Sigmoid colon (tissue), 7 donors: ENCODE results near the gene KLF11. TPM values are rescaled to one million over a fixed set of nuclear protein-coding genes. Genes with fewer than 3 reads are reported as not detected.

ENCODE experiments used
- DNase-seq: peaks from one replicate; pipeline ENCODE4 v3.0.0-alpha.2; 2019
- H3K27ac ChIP-seq, 4 donors: fragments of 200-600 bp; sonication (generic); one replicate each; pipeline ENCODE4 v1.5.1; 2016 to 2019; ENCODE audit warnings: mild to moderate bottlenecking in 1 of 4
- H3K27me3 ChIP-seq, 3 donors: fragments of 200-600 bp; sonication (generic); one replicate each; pipeline ENCODE4 v1.5.1; 2019; ENCODE audit warnings: mild to moderate bottlenecking in 1 of 3
- H3K36me3 ChIP-seq, 4 donors: fragments of 200-600 bp; sonication (generic); one replicate each; pipeline ENCODE4 v1.5.1; 2016 to 2019
- H3K4me1 ChIP-seq, 4 donors: fragments of 200-600 bp; sonication (generic); one replicate each; pipeline ENCODE4 v1.5.1; 2017 to 2019
- H3K4me3 ChIP-seq, 4 donors: fragments of 200-600 bp; sonication (generic); one replicate each; pipeline ENCODE4 v1.5.1; 2017 to 2019; ENCODE audit warnings: mild to moderate bottlenecking in 2 of 4, moderate library complexity in 1 of 4
- H3K9me3 ChIP-seq, 4 donors: fragments of 200-600 bp in 3 of 4; sonication (generic) in 3 of 4; one replicate each; pipeline versions ENCODE4 v1.5.1 to v1.6.1; 2013 to 2019
- CTCF ChIP-seq, 4 experiments: fragments of 450-650 bp in 3 of 4; fragments of 200-600 bp in 1 of 4; IDR thresholded peaks; one replicate each; pipeline ENCODE4 v1.5.1; 2016 to 2019; ENCODE audit warnings: antibody characterized with exemption in 4 of 4, mild to moderate bottlenecking in 3 of 4, moderate library complexity in 2 of 4
- EP300 ChIP-seq, 4 donors: sonication (generic); formaldehyde crosslinking; IDR thresholded peaks; one replicate each; pipeline ENCODE4 v1.6.1; 2017; ENCODE audit warnings: antibody characterized with exemption in 4 of 4
- POLR2A ChIP-seq, 2 donors: fragments of 450-650 bp; IDR thresholded peaks; one replicate each; pipeline ENCODE4 v1.6.1; 2016; ENCODE audit warnings: antibody characterized with exemption in 2 of 2, mild to moderate bottlenecking in 2 of 2, moderate library complexity in 2 of 2
- POLR2AphosphoS5 ChIP-seq, 4 donors: sonication (generic); formaldehyde crosslinking; IDR thresholded peaks; one replicate each; pipeline ENCODE4 v1.6.1; 2017; ENCODE audit warnings: antibody characterized with exemption in 4 of 4
- WGBS, 2 donors: extraction: QIAGEN DNeasy Blood & Tissue Kit; methylation state at CpG; one replicate each; pipeline ENCODE4 v1.1.7; 2013; 5-methylcytosine and 5-hydroxymethylcytosine counted together
- intact Hi-C: fragments of 100-400 bp; cut with DNase I; formaldehyde crosslinking; loops from one replicate; pipeline ENCODE4 v1.15.1; 2023
- polyA plus RNA-seq, 3 donors: library from polyadenylated mRNA; stranded (reverse); fragments of 200-250 nt; gene quantifications; one replicate each; pipeline ENCODE4 v1.2.3, GENCODE V29; 2013
- total RNA-seq, 4 donors: library from RNA; depleted of rRNA; stranded (reverse); fragments of >200 nt; gene quantifications; one replicate each; pipeline ENCODE4 v1.1.0, GENCODE V29; 2016
- donor health status: healthy with polysubstance abuse.
- donor health status: Bipolar disorder and iron deficiency.
- donor health status: healthy.

KLF11 gene
- total and polyA plus RNA-seq, 7 donors, result 3.9 to 41.3 (median 18.5) TPM

- DNase-seq, result no peak
- Histone ChIP-seq H3K36me3 (peaks cover 0 to 9% (median 0%) of the 10 kb centered on the region in 4 donors), H3K4me3 (no peak overlapping the region), H3K27me3 (no peaks in the 10 kb centered on the region), H3K27ac (no peak overlapping the region), H3K9me3 (no peaks in the 10 kb centered on the region), H3K4me1 (peaks cover 0 to 2% (median 0%) of the 10 kb centered on the region in 4 donors)
- WGBS, 2 donors, result 98 to 99% methylated on average over 2 of the region's 2 CpGs
- intact Hi-C loops, result no loop called here
- TF ChIP-seq POLR2A (IDR thresholded peaks at IDR 0.05) (no peak), CTCF (IDR thresholded peaks at IDR 0.05) (no peak), EP300 (IDR thresholded peaks at IDR 0.05) (no peak), POLR2AphosphoS5 (IDR thresholded peaks at IDR 0.05) (no peak)
Measured at GRCh38 chr2:10067330-10067729, 24.0 kb downstream of the KLF11 start.

- intact Hi-C loops, result no loop called here
- no peaks in the 10 kb centered on the region for H3K27me3 ChIP-seq
- peaks cover 0 to 9% (median 0%) of the 10 kb centered on the region in 4 donors for H3K36me3 ChIP-seq
- no peak for DNase-seq
- peaks cover 0 to 6% (median 3%) of the 10 kb centered on the region in 4 donors for H3K4me1 ChIP-seq
- no peak overlapping the region for H3K27ac ChIP-seq
- no peak overlapping the region for H3K4me3 ChIP-seq
- no peaks in the 10 kb centered on the region for H3K9me3 ChIP-seq
- WGBS, 2 donors, result 88 to 93% methylated on average over 1 of the region's 1 CpG
- TF ChIP-seq CTCF (IDR thresholded peaks at IDR 0.05) (no peak), EP300 (IDR thresholded peaks at IDR 0.05) (no peak), POLR2A (IDR thresholded peaks at IDR 0.05) (no peak), POLR2AphosphoS5 (IDR thresholded peaks at IDR 0.05) (no peak)
Measured at GRCh38 chr2:10067881-10068280, 24.5 kb downstream of the KLF11 start.

GRCh38 chr2:10071176-10071575 lies 27.8 kb downstream of the KLF11 start:
- Histone ChIP-seq H3K27me3 (no peaks in the 10 kb centered on the region), H3K4me1 (peaks cover 0 to 18% (median 4%) of the 10 kb centered on the region in 4 donors), H3K36me3 (no peaks in the 10 kb centered on the region), H3K27ac (no peak overlapping the region), H3K4me3 (no peak overlapping the region), H3K9me3 (no peaks in the 10 kb centered on the region)
- TF ChIP-seq EP300 (IDR thresholded peaks at IDR 0.05) (no peak), POLR2AphosphoS5 (IDR thresholded peaks at IDR 0.05) (no peak), POLR2A (IDR thresholded peaks at IDR 0.05) (no peak), CTCF (IDR thresholded peaks at IDR 0.05) (no peak)
- WGBS, 2 donors, result 94 to 96% methylated on average over 16 of the region's 16 CpGs
- DNase-seq, result no peak
- intact Hi-C loops, result no loop called here

GRCh38 chr2:10071595-10071994 lies 28.2 kb downstream of the KLF11 start:
- H3K27ac ChIP-seq, result no peak overlapping the region
- H3K9me3 ChIP-seq, result no peaks in the 10 kb centered on the region
- no peak for DNase-seq
- 92% methylated on average over 7 of the region's 7 CpGs for WGBS, 2 donors
- H3K27me3 ChIP-seq, result no peaks in the 10 kb centered on the region
- intact Hi-C loops, result no loop called here
- TF ChIP-seq EP300 (IDR thresholded peaks at IDR 0.05), result no peak
- no peak for TF ChIP-seq CTCF (IDR thresholded peaks at IDR 0.05)
- no peak for TF ChIP-seq POLR2A (IDR thresholded peaks at IDR 0.05)
- no peak for TF ChIP-seq POLR2AphosphoS5 (IDR thresholded peaks at IDR 0.05)
- no peak overlapping the region for H3K4me3 ChIP-seq
- H3K36me3 ChIP-seq, result no peaks in the 10 kb centered on the region
- H3K4me1 ChIP-seq, result peaks cover 0 to 18% (median 4%) of the 10 kb centered on the region in 4 donors
